ENCODE results near the gene ZNF283.
A peak's percentile ranks its signal among the peaks of the same experiment; 100 is the strongest.
"Not testable (repeated sequence)": the region's sequence is repeated elsewhere in the genome, so short reads cannot be mapped to it uniquely, and the experiment has no call there.

The ZNF283 gene

DNA sequence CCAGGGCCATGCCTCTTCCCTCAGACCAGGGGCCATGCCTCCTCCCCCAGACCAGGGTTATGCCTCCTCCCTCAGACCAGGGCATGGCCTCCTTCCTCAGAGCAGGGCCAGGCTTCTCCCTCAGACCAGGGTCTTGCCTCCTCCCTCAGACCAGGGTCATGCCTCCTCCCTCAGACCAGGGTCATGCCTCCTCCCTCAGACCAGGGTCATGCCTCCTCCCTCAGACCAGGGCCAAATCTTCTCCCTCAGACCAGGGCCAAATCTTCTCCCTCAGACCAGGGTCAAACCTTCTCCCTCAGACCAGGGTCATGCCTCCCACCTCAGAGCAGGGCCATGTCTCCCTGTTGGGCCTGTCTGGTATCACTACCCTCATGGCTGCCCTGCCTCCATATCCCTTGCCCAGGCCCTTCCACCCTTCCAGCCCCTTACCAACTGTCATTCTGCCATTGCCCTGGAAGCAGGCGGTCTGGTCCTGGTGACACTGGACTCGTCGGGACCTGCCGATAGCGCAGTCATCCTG lies 29.0 kb upstream of the ZNF283 start:
- DNase-seq, result no peak
- Mint-ChIP-seq H3K9me3 (peaks cover 10% of the 10 kb centered on the region), H3K27ac (no peak overlapping the region), H3K4me3 (no peak overlapping the region), H3K36me3 (ENCODE audit: low read depth) (no peaks in the 10 kb centered on the region), H3K4me1 (no peaks in the 10 kb centered on the region), H3K27me3 (ENCODE audit: low read depth, poor library complexity) (peaks cover 82% of the 10 kb centered on the region)
- TF ChIP-seq, protein P1, sequence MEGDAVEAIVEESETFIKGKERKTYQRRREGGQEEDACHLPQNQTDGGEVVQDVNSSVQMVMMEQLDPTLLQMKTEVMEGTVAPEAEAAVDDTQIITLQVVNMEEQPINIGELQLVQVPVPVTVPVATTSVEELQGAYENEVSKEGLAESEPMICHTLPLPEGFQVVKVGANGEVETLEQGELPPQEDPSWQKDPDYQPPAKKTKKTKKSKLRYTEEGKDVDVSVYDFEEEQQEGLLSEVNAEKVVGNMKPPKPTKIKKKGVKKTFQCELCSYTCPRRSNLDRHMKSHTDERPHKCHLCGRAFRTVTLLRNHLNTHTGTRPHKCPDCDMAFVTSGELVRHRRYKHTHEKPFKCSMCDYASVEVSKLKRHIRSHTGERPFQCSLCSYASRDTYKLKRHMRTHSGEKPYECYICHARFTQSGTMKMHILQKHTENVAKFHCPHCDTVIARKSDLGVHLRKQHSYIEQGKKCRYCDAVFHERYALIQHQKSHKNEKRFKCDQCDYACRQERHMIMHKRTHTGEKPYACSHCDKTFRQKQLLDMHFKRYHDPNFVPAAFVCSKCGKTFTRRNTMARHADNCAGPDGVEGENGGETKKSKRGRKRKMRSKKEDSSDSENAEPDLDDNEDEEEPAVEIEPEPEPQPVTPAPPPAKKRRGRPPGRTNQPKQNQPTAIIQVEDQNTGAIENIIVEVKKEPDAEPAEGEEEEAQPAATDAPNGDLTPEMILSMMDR (IDR thresholded peaks at IDR 0.05), result no peak

DNA sequence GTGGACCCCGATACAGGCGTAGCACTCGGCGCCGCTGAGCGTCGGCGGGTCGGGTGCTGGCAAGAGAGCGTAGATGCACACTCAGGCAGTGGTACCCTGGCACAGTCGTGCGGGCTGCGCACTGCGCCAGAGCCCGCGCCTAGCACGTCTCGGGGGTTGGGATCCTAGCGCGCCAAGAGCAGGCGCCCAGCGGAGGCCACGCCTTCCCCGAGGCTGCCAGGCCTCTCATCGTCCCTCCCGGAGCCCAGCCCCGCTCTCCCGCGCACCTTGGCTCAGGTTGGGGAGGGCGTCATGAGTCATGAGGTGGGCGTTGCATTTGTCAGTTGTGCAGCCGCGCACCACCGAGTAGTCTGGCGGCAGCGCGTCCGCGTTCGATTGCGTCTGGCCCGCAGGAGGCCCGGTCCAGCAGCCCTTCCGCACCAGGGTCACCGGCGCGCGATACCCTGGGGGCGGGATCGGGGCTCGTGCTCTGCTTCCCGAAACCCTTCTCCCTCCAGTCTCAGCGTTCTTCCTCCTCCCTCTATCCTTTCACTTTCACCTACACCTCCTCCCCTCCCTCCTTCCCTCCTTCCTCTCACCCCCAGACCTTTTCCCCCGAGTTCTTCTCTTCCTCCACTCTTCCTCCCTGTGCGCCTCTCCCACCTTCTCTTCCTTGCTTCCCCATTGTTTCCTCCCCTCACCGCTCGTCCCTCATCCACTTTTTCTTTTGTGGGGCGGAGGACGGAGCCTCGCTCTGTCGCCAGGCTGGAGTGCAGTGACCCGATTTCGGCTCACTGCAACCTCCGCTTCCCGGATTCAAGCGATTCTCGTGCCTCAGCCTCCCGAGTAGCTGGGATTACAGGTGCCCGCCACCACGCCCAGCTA lies 28.3 kb upstream of the ZNF283 start:
- no peak overlapping the region for H3K27ac Mint-ChIP-seq
- H3K9me3 Mint-ChIP-seq, result peaks cover 10% of the 10 kb centered on the region
- no peaks in the 10 kb centered on the region for H3K4me1 Mint-ChIP-seq
- peak; percentile 46 for DNase-seq
- peaks cover 75% of the 10 kb centered on the region for H3K27me3 Mint-ChIP-seq (ENCODE audit: low read depth, poor library complexity)
- no peaks in the 10 kb centered on the region for H3K36me3 Mint-ChIP-seq (ENCODE audit: low read depth)
- H3K4me3 Mint-ChIP-seq, result peak overlapping the region; percentile 59
- TF ChIP-seq, protein P1 (IDR thresholded peaks at IDR 0.05), result no peak

DNA sequence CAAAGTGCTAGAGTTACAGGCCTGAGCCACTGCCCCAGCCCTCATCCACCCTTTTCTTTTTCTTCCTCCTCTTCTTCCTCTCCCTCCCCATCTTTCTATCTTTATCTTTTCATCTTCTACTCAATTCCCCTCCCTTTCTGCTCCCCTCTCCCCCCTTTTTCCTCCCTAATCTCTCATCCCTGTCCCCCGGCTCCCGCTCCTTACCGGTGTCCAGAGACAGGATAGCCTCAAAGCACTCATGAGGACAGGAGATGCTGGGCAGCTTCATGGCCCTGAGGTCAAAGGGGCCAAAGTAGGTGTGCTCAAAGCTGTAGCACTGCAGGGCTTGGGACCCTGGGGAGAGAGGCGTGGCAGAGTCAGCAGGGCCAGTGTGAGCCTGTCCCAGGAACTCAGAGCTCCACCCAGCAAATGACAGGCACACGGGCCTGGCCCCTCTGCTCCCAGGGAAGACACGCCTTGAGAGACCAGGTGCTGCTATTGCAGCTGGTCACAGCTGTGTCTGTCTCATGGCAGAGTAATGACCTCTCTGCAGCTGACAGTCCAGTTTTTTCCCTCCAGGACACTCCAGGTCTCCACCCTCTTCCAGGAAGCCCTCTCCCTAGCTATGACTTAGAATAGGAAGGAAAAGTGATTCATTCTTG lies 27.5 kb upstream of the ZNF283 start:
- peaks cover 10% of the 10 kb centered on the region for H3K9me3 Mint-ChIP-seq
- peak overlapping the region; percentile 26 for H3K4me3 Mint-ChIP-seq

DNA sequence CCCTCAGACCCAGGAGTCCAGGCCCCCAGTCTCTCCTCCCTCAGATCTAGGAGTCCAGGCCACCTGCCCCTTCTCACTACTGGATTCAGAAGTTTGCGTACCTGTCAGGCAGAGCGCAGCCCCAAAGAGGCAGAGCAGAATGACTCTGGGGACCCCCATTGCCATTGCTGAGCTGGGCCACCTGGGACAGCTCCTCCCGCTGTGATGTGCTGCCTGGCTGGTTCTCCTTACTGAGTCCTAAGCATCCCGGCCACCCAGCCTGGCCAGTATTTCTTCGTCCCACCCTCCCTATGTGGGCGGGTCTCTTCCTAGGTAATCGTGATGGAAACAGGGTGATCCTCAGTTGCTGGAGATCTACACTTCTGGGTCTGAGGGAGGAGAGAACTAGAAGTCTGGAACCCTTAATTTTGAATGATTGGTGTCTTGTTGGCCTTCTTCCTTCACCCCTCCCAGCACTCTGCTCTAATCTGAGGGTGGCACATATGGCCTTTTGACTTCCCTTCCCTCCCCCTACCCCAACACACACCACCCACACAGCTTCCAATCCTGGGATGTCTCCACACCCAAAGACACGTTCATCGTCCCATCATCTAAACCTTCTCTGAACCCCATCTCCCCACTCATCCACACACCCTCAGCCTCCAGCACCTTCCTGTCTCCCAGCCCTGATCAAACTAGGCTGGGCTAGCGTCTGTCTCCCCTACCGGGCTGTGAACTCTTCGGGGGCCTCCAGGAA lies 24.7 kb upstream of the ZNF283 start, which contains the start of gene LYPD5:
Gene LYPD5, minus strand, starts transcription at position 232 of the 736 bp plus-strand sequence. Its CDS starts 67 bp downstream, at position 165.
- Mint-ChIP-seq H3K27me3 (ENCODE audit: low read depth, poor library complexity) (peaks cover 66% of the 10 kb centered on the region), H3K4me1 (no peaks in the 10 kb centered on the region)
- no peak for DNase-seq

More for the DNA sequence above, 27.5 kb upstream of the ZNF283 start:
- no peak for DNase-seq
- H3K4me1 Mint-ChIP-seq, result no peaks in the 10 kb centered on the region
- TF ChIP-seq, protein P1 (IDR thresholded peaks at IDR 0.05), result no peak
- no peak overlapping the region for H3K27ac Mint-ChIP-seq
- H3K27me3 Mint-ChIP-seq (ENCODE audit: low read depth, poor library complexity), result peaks cover 78% of the 10 kb centered on the region
- no peaks in the 10 kb centered on the region for H3K36me3 Mint-ChIP-seq (ENCODE audit: low read depth)

DNA sequence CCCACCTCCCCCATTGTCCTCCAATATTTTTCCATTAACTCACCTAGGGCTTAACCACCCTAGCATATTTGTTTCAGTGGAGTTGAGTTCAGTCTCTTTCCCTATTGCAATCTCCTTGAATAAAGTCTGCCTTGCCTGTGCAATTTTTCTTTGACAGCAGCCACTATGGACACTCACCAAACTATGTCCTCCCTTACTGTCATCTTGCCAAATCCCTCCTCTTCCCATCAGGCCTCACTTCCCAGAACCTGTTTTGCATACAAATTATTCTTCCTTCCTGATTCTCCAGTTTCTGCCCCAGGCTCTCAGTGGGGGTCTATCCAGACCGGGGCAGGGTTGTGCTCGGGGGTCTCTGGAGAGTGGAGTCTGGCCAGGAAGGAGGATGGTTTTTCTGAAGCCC lies 22.7 kb upstream of the ZNF283 start:
- Mint-ChIP-seq H3K27me3 (ENCODE audit: low read depth, poor library complexity) (peaks cover 57% of the 10 kb centered on the region), H3K4me1 (no peaks in the 10 kb centered on the region), H3K36me3 (ENCODE audit: low read depth) (no peaks in the 10 kb centered on the region), H3K27ac (no peak overlapping the region), H3K4me3 (no peak overlapping the region), H3K9me3 (no peaks in the 10 kb centered on the region)
- no peak for DNase-seq
- TF ChIP-seq, protein P1 (IDR thresholded peaks at IDR 0.05), result no peak

More for the DNA sequence above, 24.7 kb upstream of the ZNF283 start, which contains the start of gene LYPD5:
- Mint-ChIP-seq H3K36me3 (ENCODE audit: low read depth) (no peaks in the 10 kb centered on the region), H3K9me3 (no peaks in the 10 kb centered on the region), H3K27ac (no peak within 1 kb of the TSS), H3K4me3 (no peak within 1 kb of the TSS)
- TF ChIP-seq, protein P1 (IDR thresholded peaks at IDR 0.05), result no peak

DNA sequence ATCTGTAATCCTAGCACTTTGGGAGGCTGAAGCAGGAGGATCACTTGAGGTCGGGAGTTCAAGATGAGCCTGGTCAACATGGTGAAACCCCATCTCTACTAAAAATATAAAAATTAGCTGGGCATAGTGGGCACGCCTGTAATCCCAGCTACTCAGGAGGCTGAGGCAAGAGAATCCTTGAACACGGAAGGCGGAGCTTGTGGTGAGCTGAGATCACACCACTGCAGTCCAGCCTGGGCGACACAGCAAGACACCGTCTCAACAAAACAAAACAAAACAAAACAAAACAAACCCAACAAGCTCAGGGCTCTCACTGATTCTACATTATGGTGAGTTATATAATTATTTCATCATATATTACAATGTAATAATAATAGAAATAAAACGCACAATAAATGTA lies 20.7 kb upstream of the ZNF283 start:
- H3K4me3 Mint-ChIP-seq; H3K4me1 Mint-ChIP-seq; H3K36me3 Mint-ChIP-seq (ENCODE audit: low read depth); H3K9me3 Mint-ChIP-seq; H3K27ac Mint-ChIP-seq; DNase-seq: not testable (repeated sequence)
- H3K27me3 Mint-ChIP-seq (ENCODE audit: low read depth, poor library complexity), result peaks cover 49% of the 10 kb centered on the region

Data from nephron progenitor cell (in vitro differentiated cells).